Nephron progenitor cell (in vitro differentiated cells): ENCODE measurements around the gene TBC1D22A.

Experiments
- DNase-seq: peaks from one replicate; pipeline ENCODE4 v3.0.0; 2021
- H3K27ac Mint-ChIP-seq: 2 replicates; pipeline ENCODE4 v1.8.0; 2021; ENCODE audit warnings: mild to moderate bottlenecking, moderate library complexity, mixed read lengths
- H3K27me3 Mint-ChIP-seq: 2 replicates; pipeline ENCODE4 v1.8.0; 2021; ENCODE audit warnings: mild to moderate bottlenecking, low read depth, mixed read lengths; ENCODE audit not compliant: poor library complexity
- H3K36me3 Mint-ChIP-seq: 2 replicates; pipeline ENCODE4 v1.8.0; 2021; ENCODE audit warnings: low read depth, mixed read lengths
- H3K4me1 Mint-ChIP-seq: 2 replicates; pipeline ENCODE4 v1.8.0; 2021; ENCODE audit warnings: mixed read lengths
- H3K4me3 Mint-ChIP-seq: 2 replicates; pipeline ENCODE4 v1.8.0; 2021; ENCODE audit warnings: mild to moderate bottlenecking, moderate library complexity, mixed read lengths
- H3K9me3 Mint-ChIP-seq: 2 replicates; pipeline ENCODE4 v1.8.0; 2021; ENCODE audit warnings: mild to moderate bottlenecking, moderate library complexity, mixed read lengths
- TF ChIP-seq, protein P1 (sequence below): fragments of 200-600 bp; sonication (generic); IDR thresholded peaks from 2 replicates; pipeline ENCODE4 v1.5.0; 2021; ENCODE audit warnings: antibody characterized with exemption

TBC1D22A gene

DNA sequence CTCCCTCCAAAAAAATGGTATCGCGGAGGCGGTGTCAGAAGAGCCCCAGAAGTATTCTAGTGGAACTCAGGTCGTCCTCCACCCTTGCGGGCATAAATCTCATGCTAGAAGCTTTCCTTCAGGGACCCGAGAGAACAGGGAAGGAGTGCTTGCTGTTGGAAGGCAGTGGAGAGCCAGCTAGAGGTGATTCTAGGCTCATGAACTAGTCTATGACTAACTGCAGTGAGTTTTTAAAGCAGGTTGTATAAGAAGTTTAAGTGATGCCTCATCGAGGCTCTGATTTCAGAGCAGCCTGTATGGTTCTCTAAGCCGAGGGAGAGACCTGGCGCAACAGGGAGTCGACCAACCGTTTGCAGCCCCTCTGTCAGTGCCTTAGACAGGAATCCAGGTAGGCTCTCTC, 85.7 kb downstream of the TBC1D22A start:
- peak overlapping the region; percentile 77 for H3K27ac Mint-ChIP-seq
- no peaks in the 10 kb centered on the region for H3K9me3 Mint-ChIP-seq
- H3K27me3 Mint-ChIP-seq: peaks cover 3% of the 10 kb centered on the region
- DNase-seq: no peak
- no peak overlapping the region for H3K4me3 Mint-ChIP-seq
- H3K4me1 Mint-ChIP-seq: peaks cover 47% of the 10 kb centered on the region
- peaks cover 36% of the 10 kb centered on the region for H3K36me3 Mint-ChIP-seq
- TF ChIP-seq, protein P1, sequence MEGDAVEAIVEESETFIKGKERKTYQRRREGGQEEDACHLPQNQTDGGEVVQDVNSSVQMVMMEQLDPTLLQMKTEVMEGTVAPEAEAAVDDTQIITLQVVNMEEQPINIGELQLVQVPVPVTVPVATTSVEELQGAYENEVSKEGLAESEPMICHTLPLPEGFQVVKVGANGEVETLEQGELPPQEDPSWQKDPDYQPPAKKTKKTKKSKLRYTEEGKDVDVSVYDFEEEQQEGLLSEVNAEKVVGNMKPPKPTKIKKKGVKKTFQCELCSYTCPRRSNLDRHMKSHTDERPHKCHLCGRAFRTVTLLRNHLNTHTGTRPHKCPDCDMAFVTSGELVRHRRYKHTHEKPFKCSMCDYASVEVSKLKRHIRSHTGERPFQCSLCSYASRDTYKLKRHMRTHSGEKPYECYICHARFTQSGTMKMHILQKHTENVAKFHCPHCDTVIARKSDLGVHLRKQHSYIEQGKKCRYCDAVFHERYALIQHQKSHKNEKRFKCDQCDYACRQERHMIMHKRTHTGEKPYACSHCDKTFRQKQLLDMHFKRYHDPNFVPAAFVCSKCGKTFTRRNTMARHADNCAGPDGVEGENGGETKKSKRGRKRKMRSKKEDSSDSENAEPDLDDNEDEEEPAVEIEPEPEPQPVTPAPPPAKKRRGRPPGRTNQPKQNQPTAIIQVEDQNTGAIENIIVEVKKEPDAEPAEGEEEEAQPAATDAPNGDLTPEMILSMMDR: no peak

DNA sequence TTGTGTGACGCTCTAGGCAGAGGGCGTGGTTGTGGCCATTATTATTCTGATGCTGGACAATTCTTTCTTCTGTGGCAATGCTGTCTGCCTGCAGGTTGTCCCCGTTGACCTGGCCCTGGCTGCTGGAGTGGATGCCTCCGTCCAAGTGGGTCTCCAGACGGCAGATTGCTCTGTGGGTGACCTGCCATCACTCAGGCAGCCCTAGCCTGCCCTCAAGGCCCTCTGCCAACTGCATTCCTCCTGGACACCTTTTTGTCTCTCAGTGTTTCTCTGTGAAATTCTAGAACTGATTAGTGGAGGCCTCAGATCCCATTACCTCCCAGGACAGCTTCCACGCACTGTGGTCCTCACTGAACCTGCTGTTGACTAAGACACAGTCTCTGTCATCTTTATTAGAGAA, 86.7 kb downstream of the TBC1D22A start:
- Mint-ChIP-seq H3K36me3 (peaks cover 45% of the 10 kb centered on the region), H3K9me3 (no peaks in the 10 kb centered on the region), H3K27me3 (peaks cover 3% of the 10 kb centered on the region), H3K4me1 (peaks cover 48% of the 10 kb centered on the region), H3K27ac (peak overlapping the region; percentile 49), H3K4me3 (no peak overlapping the region)
- no peak for DNase-seq
- TF ChIP-seq, protein P1: no peak

DNA sequence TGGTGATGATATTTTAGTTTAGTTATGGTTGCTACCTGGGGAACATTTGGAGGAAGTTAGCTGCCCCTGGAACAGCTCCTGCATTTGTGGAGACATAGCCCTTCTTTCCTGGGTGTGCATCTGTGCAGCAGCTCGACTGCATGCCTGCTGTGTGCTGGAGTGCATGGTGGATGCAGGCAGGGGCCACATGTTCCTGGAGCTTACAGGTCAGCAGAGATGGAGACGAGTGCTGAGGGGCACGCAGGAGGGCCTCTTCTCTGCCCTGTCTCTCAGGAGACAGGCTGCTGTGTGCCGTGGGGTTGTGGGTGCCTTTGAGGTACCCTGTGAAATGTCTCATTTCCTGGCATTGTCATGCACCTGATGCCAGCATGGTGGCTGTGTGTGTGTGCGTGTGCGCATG, 87.5 kb downstream of the TBC1D22A start:
- H3K27ac Mint-ChIP-seq: no peak overlapping the region
- H3K36me3 Mint-ChIP-seq: peaks cover 46% of the 10 kb centered on the region
- H3K4me3 Mint-ChIP-seq: no peak overlapping the region
- H3K4me1 Mint-ChIP-seq: peaks cover 51% of the 10 kb centered on the region
- H3K27me3 Mint-ChIP-seq: peaks cover 3% of the 10 kb centered on the region
- H3K9me3 Mint-ChIP-seq: no peaks in the 10 kb centered on the region
- DNase-seq: no peak
- TF ChIP-seq, protein P1: no peak

DNA sequence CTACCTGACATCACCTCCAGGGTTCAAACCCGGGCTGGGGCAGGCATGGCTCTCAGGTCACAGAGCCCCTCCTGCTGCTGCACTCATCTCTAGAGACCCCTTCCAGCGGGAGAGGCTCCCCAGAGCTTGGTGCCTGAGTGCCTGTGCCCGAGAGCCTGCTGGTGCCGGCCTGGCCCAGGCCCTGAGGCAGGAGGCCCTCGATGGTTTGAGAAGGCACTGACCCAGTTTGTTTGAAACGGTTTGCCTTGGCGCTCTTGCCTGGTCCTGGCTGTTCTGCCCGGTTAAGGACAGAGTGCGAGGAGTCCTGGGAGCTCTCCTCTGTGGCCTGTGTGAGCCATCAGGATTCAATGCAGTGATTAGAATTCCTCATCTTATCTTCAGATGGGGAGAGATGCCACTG, 88.9 kb downstream of the TBC1D22A start:
- peaks cover 3% of the 10 kb centered on the region for H3K27me3 Mint-ChIP-seq
- H3K27ac Mint-ChIP-seq: no peak overlapping the region
- TF ChIP-seq, protein P1: no peak
- peaks cover 44% of the 10 kb centered on the region for H3K36me3 Mint-ChIP-seq
- no peak for DNase-seq
- peaks cover 55% of the 10 kb centered on the region for H3K4me1 Mint-ChIP-seq
- H3K4me3 Mint-ChIP-seq: no peak overlapping the region
- H3K9me3 Mint-ChIP-seq: no peaks in the 10 kb centered on the region

DNA sequence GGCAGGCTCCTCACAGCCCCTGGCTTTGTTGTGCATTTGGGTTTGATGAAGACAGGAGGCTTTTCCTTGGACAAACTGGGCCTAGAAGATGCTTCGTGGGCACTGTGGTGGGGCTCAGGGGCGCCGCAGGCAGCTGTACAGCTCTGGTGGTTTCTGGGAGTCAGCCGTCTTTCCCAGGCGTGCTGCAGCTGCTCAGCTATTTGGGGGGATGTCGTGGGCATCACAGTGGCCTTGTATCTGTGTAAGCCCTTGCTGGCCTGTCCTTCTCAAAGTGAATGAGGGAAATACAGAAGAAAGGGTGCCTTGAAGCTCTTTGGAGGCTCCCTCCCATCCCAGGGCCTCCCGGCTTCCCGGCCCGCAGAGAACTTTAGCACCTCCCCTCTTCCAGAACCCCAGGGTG, 89.5 kb downstream of the TBC1D22A start:
- Mint-ChIP-seq H3K4me3 (no peak overlapping the region), H3K4me1 (peaks cover 53% of the 10 kb centered on the region), H3K9me3 (no peaks in the 10 kb centered on the region), H3K27me3 (peaks cover 3% of the 10 kb centered on the region), H3K36me3 (peaks cover 38% of the 10 kb centered on the region), H3K27ac (no peak overlapping the region)
- TF ChIP-seq, protein P1: no peak
- no peak for DNase-seq

DNA sequence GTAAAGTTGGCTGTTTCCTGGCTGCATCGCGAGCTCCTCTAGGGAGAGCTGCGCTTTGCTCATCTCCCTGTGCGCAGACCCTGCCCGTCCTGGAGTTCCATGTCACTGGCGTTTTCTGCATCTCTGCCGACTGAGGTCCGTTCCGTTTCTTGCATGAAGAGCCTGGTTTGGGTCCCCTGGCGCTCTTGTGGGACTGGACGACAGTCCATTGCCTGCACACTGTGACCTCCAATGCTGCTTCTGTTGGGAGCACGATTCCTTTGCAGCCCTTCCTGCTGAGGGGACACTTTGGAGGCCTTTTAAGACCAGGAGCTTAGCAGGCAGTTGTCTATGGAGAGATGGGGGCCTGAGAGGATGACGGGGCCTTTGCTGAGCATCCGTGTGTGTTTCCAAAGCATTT, 90.3 kb downstream of the TBC1D22A start:
- DNase-seq: no peak
- H3K4me3 Mint-ChIP-seq: no peak overlapping the region
- peaks cover 5% of the 10 kb centered on the region for H3K9me3 Mint-ChIP-seq
- no peaks in the 10 kb centered on the region for H3K27me3 Mint-ChIP-seq
- H3K4me1 Mint-ChIP-seq: peaks cover 49% of the 10 kb centered on the region
- H3K27ac Mint-ChIP-seq: peak overlapping the region; percentile 41
- TF ChIP-seq, protein P1: no peak
- H3K36me3 Mint-ChIP-seq: peaks cover 44% of the 10 kb centered on the region
